Breast epithelium (tissue), 3 donors: ENCODE data around the gene FLT4.

Experiments
- POLR2A ChIP-seq: fragments of 450-650 bp; IDR thresholded peaks from one replicate; pipeline ENCODE4 v1.6.1; 2016; ENCODE audit warnings: antibody characterized with exemption, mild to moderate bottlenecking, moderate library complexity
- POLR2AphosphoS5 ChIP-seq, 3 donors: sonication (generic); formaldehyde crosslinking; IDR thresholded peaks; one replicate each; pipeline ENCODE4 v1.6.1; 2017; ENCODE audit warnings: antibody characterized with exemption in 3 of 3
- TF ChIP-seq, protein P1 (sequence below), 3 donors: fragments of 450-650 bp; IDR thresholded peaks; one replicate each; pipeline ENCODE4 v1.5.1; 2016 to 2017; ENCODE audit warnings: antibody characterized with exemption in 3 of 3, mild to moderate bottlenecking in 3 of 3, moderate library complexity in 3 of 3

- TF ChIP-seq POLR2A (no peak), POLR2AphosphoS5 (IDR thresholded peaks at IDR 0.05) (no peak)
- TF ChIP-seq, protein P1, sequence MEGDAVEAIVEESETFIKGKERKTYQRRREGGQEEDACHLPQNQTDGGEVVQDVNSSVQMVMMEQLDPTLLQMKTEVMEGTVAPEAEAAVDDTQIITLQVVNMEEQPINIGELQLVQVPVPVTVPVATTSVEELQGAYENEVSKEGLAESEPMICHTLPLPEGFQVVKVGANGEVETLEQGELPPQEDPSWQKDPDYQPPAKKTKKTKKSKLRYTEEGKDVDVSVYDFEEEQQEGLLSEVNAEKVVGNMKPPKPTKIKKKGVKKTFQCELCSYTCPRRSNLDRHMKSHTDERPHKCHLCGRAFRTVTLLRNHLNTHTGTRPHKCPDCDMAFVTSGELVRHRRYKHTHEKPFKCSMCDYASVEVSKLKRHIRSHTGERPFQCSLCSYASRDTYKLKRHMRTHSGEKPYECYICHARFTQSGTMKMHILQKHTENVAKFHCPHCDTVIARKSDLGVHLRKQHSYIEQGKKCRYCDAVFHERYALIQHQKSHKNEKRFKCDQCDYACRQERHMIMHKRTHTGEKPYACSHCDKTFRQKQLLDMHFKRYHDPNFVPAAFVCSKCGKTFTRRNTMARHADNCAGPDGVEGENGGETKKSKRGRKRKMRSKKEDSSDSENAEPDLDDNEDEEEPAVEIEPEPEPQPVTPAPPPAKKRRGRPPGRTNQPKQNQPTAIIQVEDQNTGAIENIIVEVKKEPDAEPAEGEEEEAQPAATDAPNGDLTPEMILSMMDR (IDR thresholded peaks at IDR 0.05), result no peak
These were observed 50.4 kb downstream of the FLT4 start for GRCh38 chr5:180598797-180599589.
